ENCODE data around the gene SACM1L. TPM values are rescaled to one million over a fixed set of nuclear protein-coding genes. Genes with fewer than 3 reads are reported as not detected.

SACM1L gene
- total RNA-seq, 1 experiment from 2014 or later: 20.5 TPM

- DNase-seq (ENCODE audit: low read depth): no peak
Measured at GRCh38 chr3:45789235-45789812, 100.1 kb downstream of the SACM1L start.

- DNase-seq (ENCODE audit: low read depth): no peak
Measured at GRCh38 chr3:45790596-45790995, 101.4 kb downstream of the SACM1L start.

- no peak for DNase-seq (ENCODE audit: low read depth)
Measured at GRCh38 chr3:45792036-45792435, 102.8 kb downstream of the SACM1L start.

GRCh38 chr3:45792516-45793172 is 103.4 kb downstream of the SACM1L start:
- DNase-seq (ENCODE audit: low read depth): no peak

- DNase-seq (ENCODE audit: low read depth): peak; percentile 54
Measured at GRCh38 chr3:45793482-45794176, 104.4 kb downstream of the SACM1L start.

GRCh38 chr3:45794177-45794560 is 105.0 kb downstream of the SACM1L start:
- no peak for DNase-seq (ENCODE audit: low read depth)

- DNase-seq (ENCODE audit: low read depth): no peak
Measured at GRCh38 chr3:45794660-45795059, 105.5 kb downstream of the SACM1L start.

Other genes starting within 250 kb of the SACM1L start
- 3.9 and 8.6 TPM in 2 replicates for gene LIMD1, start 94.6 kb upstream of the SACM1L start, total RNA-seq (2014; rRNA removed; shearing (Covaris generic))
- gene SLC6A20, start 107.1 kb downstream of the SACM1L start, total RNA-seq (2014; rRNA removed; shearing (Covaris generic)): 0.02 and 1.7 TPM in 2 replicates
- 15.9 and 18.0 TPM in 2 replicates for gene LZTFL1, start 152.7 kb downstream of the SACM1L start, total RNA-seq (2014; rRNA removed; shearing (Covaris generic))
- not detected in 2 replicates for gene CCR9, start 197.1 kb downstream of the SACM1L start, total RNA-seq (2014; rRNA removed; shearing (Covaris generic))